ENCODE measurements around the gene DCC. TPM values are rescaled to one million over a fixed set of nuclear protein-coding genes. Genes with fewer than 3 reads are reported as not detected.

The DCC gene
- total RNA-seq, 2 donors from 2014 or later = 0.10 to 0.48 TPM

GRCh38 chr18:52554180-52554579 is 214.2 kb downstream of the DCC start:
- Histone ChIP-seq H3K4me1 (no peaks in the 10 kb centered on the region), H3K27me3 (no peaks in the 10 kb centered on the region), H3K9me3 (no peaks in the 10 kb centered on the region), H3K4me3 (no peak overlapping the region), H3K9ac (ENCODE audit: low read depth in 2 of 2, low read length in 2 of 2) (no peak overlapping the region), H3K36me3 (no peaks in the 10 kb centered on the region), H3K27ac (no peak overlapping the region)
- DNase-seq = no peak
- TF ChIP-seq CTCF (IDR thresholded peaks at IDR 0.05) = no peak
- intact Hi-C loops (cut with DNase I) = no loop called here

GRCh38 chr18:52567360-52567759 is 227.4 kb downstream of the DCC start:
- H3K9me3 ChIP-seq = no peaks in the 10 kb centered on the region
- DNase-seq = no peak
- no peak overlapping the region for H3K27ac ChIP-seq
- no peak for TF ChIP-seq CTCF (IDR thresholded peaks at IDR 0.05)
- no peaks in the 10 kb centered on the region for H3K27me3 ChIP-seq
- H3K9ac ChIP-seq (ENCODE audit: low read depth in 2 of 2, low read length in 2 of 2) = no peak overlapping the region
- H3K36me3 ChIP-seq = no peaks in the 10 kb centered on the region
- no peak overlapping the region for H3K4me3 ChIP-seq
- intact Hi-C loops (cut with DNase I) = no loop called here
- H3K4me1 ChIP-seq = no peaks in the 10 kb centered on the region

- intact Hi-C loops (cut with DNase I) = no loop called here
- no peak overlapping the region for H3K9ac ChIP-seq (ENCODE audit: low read depth in 2 of 2, low read length in 2 of 2)
- no peaks in the 10 kb centered on the region for H3K4me1 ChIP-seq
- no peak for TF ChIP-seq CTCF (IDR thresholded peaks at IDR 0.05)
- no peak overlapping the region for H3K4me3 ChIP-seq
- no peaks in the 10 kb centered on the region for H3K36me3 ChIP-seq
- no peaks in the 10 kb centered on the region for H3K9me3 ChIP-seq
- DNase-seq = no peak
- H3K27ac ChIP-seq = no peak overlapping the region
- H3K27me3 ChIP-seq = no peaks in the 10 kb centered on the region
Observed at GRCh38 chr18:52569492-52569891, 229.5 kb downstream of the DCC start.

GRCh38 chr18:52570975-52571374 is 231.0 kb downstream of the DCC start:
- intact Hi-C loops (cut with DNase I) = no loop called here
- TF ChIP-seq CTCF (IDR thresholded peaks at IDR 0.05) = no peak
- Histone ChIP-seq H3K36me3 (no peaks in the 10 kb centered on the region), H3K27me3 (no peaks in the 10 kb centered on the region), H3K9ac (ENCODE audit: low read depth in 2 of 2, low read length in 2 of 2) (no peak overlapping the region), H3K4me3 (no peak overlapping the region), H3K27ac (no peak overlapping the region), H3K4me1 (no peaks in the 10 kb centered on the region), H3K9me3 (no peaks in the 10 kb centered on the region)
- DNase-seq = no peak

GRCh38 chr18:52572036-52573000 is 232.3 kb downstream of the DCC start:
- no peaks in the 10 kb centered on the region for H3K27me3 ChIP-seq
- H3K36me3 ChIP-seq = no peaks in the 10 kb centered on the region
- DNase-seq = no peak
- H3K9ac ChIP-seq (ENCODE audit: low read depth in 2 of 2, low read length in 2 of 2) = no peak overlapping the region
- H3K4me1 ChIP-seq = no peaks in the 10 kb centered on the region
- no peak overlapping the region for H3K4me3 ChIP-seq
- intact Hi-C loops (cut with DNase I) = no loop called here
- no peaks in the 10 kb centered on the region for H3K9me3 ChIP-seq
- TF ChIP-seq CTCF (IDR thresholded peaks at IDR 0.05) = no peak
- H3K27ac ChIP-seq = no peak overlapping the region

All from colonic mucosa (tissue), 4 donors.